DOHH2 (cell line): ENCODE results near the gene SLC25A51.

Experiments
- H3F3A ChIP-seq: fragments of 200-600 bp; sonication (generic), shearing (Covaris generic); 2 replicates; pipeline ENCODE4 v1.6.0; 2016; ENCODE audit warnings: antibody characterized with exemption, mild to moderate bottlenecking; ENCODE audit not compliant: control insufficient read depth, insufficient read depth
- H3K27ac ChIP-seq: fragments of 200-600 bp; sonication (generic); 2 replicates; pipeline ENCODE4 v1.5.1; 2014; ENCODE audit warnings: low read depth, mild to moderate bottlenecking, low read length, moderate library complexity
- H3K27me3 ChIP-seq: fragments of 200-600 bp; sonication (generic); 2 replicates; pipeline ENCODE4 v1.6.1; 2014; ENCODE audit warnings: mild to moderate bottlenecking, low read length, mixed read lengths; ENCODE audit not compliant: control insufficient read depth
- H3K36me3 ChIP-seq: fragments of 200-600 bp; sonication (generic); 2 replicates; pipeline ENCODE4 v1.6.1; 2014; ENCODE audit warnings: mild to moderate bottlenecking, low read length, moderate library complexity, mixed read lengths; ENCODE audit not compliant: control insufficient read depth
- H3K4me1 ChIP-seq: fragments of 200-600 bp; sonication (generic); 2 replicates; pipeline ENCODE4 v1.6.1; 2014; ENCODE audit warnings: mild to moderate bottlenecking, low read length, mixed read lengths; ENCODE audit not compliant: control insufficient read depth
- H3K4me2 ChIP-seq: fragments of 200-600 bp; sonication (generic); 2 replicates; pipeline ENCODE4 v1.6.0; 2014; ENCODE audit warnings: mild to moderate bottlenecking, low read length, moderate library complexity
- H3K4me3 ChIP-seq: fragments of 200-600 bp; sonication (generic); 2 replicates; pipeline ENCODE4 v1.5.1; 2014; ENCODE audit warnings: mild to moderate bottlenecking, low read length, mixed read lengths
- H3K79me2 ChIP-seq: fragments of 200-600 bp; sonication (generic); 2 replicates; pipeline ENCODE4 v1.6.1; 2014; ENCODE audit warnings: mild to moderate bottlenecking, low read length, mixed read lengths; ENCODE audit not compliant: control insufficient read depth
- H3K9me2 ChIP-seq: fragments of 200-600 bp; sonication (generic); replicated peaks from 2 replicates; pipeline ENCODE4 v1.6.1; 2014; ENCODE audit warnings: mild to moderate bottlenecking, low read length, mixed read lengths; ENCODE audit not compliant: control insufficient read depth
- H3K9me3 ChIP-seq: fragments of 200-600 bp; sonication (generic); 2 replicates; pipeline ENCODE4 v1.6.1; 2014; ENCODE audit warnings: antibody characterized with exemption, low read length, mixed read lengths; ENCODE audit not compliant: control insufficient read depth, insufficient read depth
- H4K20me1 ChIP-seq: fragments of 200-600 bp; sonication (generic); 2 replicates; pipeline ENCODE4 v1.6.0; 2014; ENCODE audit warnings: low read depth, mild to moderate bottlenecking, antibody characterized with exemption, low read length, moderate library complexity; ENCODE audit not compliant: control insufficient read depth, insufficient read depth
- CTCF ChIP-seq: fragments of 200-600 bp; sonication (generic); IDR thresholded peaks from one replicate; pipeline ENCODE4 v1.5.1; 2014; ENCODE audit warnings: antibody characterized with exemption, mild to moderate bottlenecking, low read depth, low read length; ENCODE audit not compliant: poor library complexity, severe bottlenecking
- EZH2phosphoT487 ChIP-seq: fragments of 200-600 bp; sonication (generic); IDR thresholded peaks from 2 replicates; pipeline ENCODE4 v1.6.1; 2017; ENCODE audit warnings: borderline replicate concordance, mild to moderate bottlenecking, antibody characterized with exemption, low read length, moderate library complexity, mixed read lengths

The SLC25A51 gene

GRCh38 chr9:37946971-37947370, 43.0 kb upstream of the SLC25A51 start:
- Histone ChIP-seq H3K79me2 (no peaks in the 10 kb centered on the region), H3K4me3 (no peak overlapping the region), H3K9me2 (no peaks in the 10 kb centered on the region), H3K4me1 (no peaks in the 10 kb centered on the region), H3K36me3 (no peaks in the 10 kb centered on the region), H4K20me1 (no peaks in the 10 kb centered on the region), H3K27me3 (peaks cover 11% of the 10 kb centered on the region; the same call in 1 of the 2 replicates), H3K27ac (no peak overlapping the region), H3K9me3 (no peaks in the 10 kb centered on the region), H3K4me2 (no peak overlapping the region), H3F3A (no peaks in the 10 kb centered on the region)
- no peak for TF ChIP-seq EZH2phosphoT487
- TF ChIP-seq CTCF = no peak

GRCh38 chr9:37946041-37946440, 42.1 kb upstream of the SLC25A51 start:
- H3K9me3 ChIP-seq = no peaks in the 10 kb centered on the region
- no peak overlapping the region for H3K27ac ChIP-seq

GRCh38 chr9:37944671-37945481, 40.9 kb upstream of the SLC25A51 start:
- Histone ChIP-seq H3K9me2 (no peaks in the 10 kb centered on the region), H3K36me3 (no peaks in the 10 kb centered on the region), H3K4me1 (no peaks in the 10 kb centered on the region), H3K4me2 (no peak overlapping the region), H3K9me3 (no peaks in the 10 kb centered on the region), H3F3A (no peaks in the 10 kb centered on the region), H3K27me3 (peaks cover 11% of the 10 kb centered on the region; the same call in 1 of the 2 replicates), H3K79me2 (no peaks in the 10 kb centered on the region), H3K4me3 (no peak overlapping the region), H3K27ac (no peak overlapping the region), H4K20me1 (no peaks in the 10 kb centered on the region)
- no peak for TF ChIP-seq EZH2phosphoT487
- TF ChIP-seq CTCF = no peak

More at GRCh38 chr9:37946041-37946440, 42.1 kb upstream of the SLC25A51 start:
- TF ChIP-seq EZH2phosphoT487 = no peak
- no peak for TF ChIP-seq CTCF
- Histone ChIP-seq H3K4me2 (no peak overlapping the region), H3K27me3 (peaks cover 11% of the 10 kb centered on the region; the same call in 1 of the 2 replicates), H3K4me1 (no peaks in the 10 kb centered on the region), H3K79me2 (no peaks in the 10 kb centered on the region), H3K9me2 (no peaks in the 10 kb centered on the region), H3K36me3 (no peaks in the 10 kb centered on the region), H4K20me1 (no peaks in the 10 kb centered on the region), H3F3A (no peaks in the 10 kb centered on the region), H3K4me3 (no peak overlapping the region)
